Astrocyte (in vitro differentiated cells and primary cell): ENCODE data around the gene HOXA6.
A peak's percentile ranks its signal among the peaks of the same experiment; 100 is the strongest.

ENCODE experiments used
- CTCF ChIP-seq: IDR thresholded peaks from 2 replicates; pipeline ENCODE4 v1.5.1; 2011; ENCODE audit warnings: low read depth, mild to moderate bottlenecking, inconsistent platforms, low read length, moderate library complexity; ENCODE audit not compliant: insufficient read depth
- EZH2 ChIP-seq: IDR thresholded peaks from 2 replicates; pipeline ENCODE4 v1.6.1; 2012; ENCODE audit warnings: mild to moderate bottlenecking, low read length, inconsistent platforms; ENCODE audit not compliant: insufficient read depth

GRCh38 chr7:27116031-27116961 lies 31.3 kb downstream of the HOXA6 start:
- no peak for TF ChIP-seq CTCF
- peak; percentile 49 for TF ChIP-seq EZH2
